ENCODE results near the gene SPAG8. TPM values are rescaled to one million over a fixed set of nuclear protein-coding genes. Genes with fewer than 3 reads are reported as not detected.

SPAG8 gene, protein sequence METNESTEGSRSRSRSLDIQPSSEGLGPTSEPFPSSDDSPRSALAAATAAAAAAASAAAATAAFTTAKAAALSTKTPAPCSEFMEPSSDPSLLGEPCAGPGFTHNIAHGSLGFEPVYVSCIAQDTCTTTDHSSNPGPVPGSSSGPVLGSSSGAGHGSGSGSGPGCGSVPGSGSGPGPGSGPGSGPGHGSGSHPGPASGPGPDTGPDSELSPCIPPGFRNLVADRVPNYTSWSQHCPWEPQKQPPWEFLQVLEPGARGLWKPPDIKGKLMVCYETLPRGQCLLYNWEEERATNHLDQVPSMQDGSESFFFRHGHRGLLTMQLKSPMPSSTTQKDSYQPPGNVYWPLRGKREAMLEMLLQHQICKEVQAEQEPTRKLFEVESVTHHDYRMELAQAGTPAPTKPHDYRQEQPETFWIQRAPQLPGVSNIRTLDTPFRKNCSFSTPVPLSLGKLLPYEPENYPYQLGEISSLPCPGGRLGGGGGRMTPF
- total RNA-seq (2014; rRNA removed; shearing (Covaris generic)) (0.76 and 0.97 TPM in 2 replicates), polyA plus RNA-seq (2016; fragmentation: Nextera tagmentation; extraction: Ambion mirVana) (1.2 and 1.3 TPM in 2 replicates)

DNA sequence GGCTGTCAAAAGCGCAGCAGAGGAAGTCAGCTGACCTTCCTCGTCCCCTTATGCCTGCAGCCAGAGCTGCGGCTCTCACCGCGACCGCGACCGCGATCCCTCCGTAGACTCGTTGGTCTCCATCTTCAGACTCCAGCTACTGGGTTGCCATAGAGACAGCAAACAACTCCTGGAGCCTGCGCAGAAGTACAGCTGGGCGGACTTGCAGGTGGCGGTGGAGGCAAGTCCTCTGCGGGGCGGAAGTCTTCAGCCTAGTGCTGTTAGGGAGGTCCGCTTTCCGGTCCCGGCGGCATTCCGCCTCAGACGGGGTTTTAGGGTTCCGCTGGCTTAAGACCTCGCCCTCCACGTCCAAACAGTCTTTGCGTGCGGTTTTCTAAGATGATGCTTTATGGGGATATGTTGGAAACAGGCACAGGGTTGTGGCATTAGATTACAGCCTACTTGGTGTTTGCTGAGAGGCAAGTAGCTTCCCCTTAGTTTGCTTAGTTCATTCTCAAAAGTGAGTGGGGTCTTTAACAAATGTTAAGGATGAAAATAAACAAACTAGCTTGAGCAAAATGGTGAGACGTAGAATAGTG, at the start of gene SPAG8:
SPAG8 (minus strand) TSS at position 238 of the 578 bp plus-strand sequence; CDS start at position 123, 115 bp downstream.
- Histone ChIP-seq H3K9ac (peak within 1 kb of the TSS; percentile 72), H3K9me2 (ENCODE audit: insufficient read depth) (no peaks in the 10 kb centered on the region), H4K20me1 (ENCODE audit: insufficient read depth) (no peaks in the 10 kb centered on the region), H3K4me1 (ENCODE audit: insufficient read depth) (peaks cover 7% of the 10 kb centered on the region), H3K27me3 (replicated peaks; ENCODE audit: insufficient read depth) (no peaks in the 10 kb centered on the region), H3K4me3 (peak within 1 kb of the TSS; percentile 78), H3K36me3 (ENCODE audit: low read depth) (no peaks in the 10 kb centered on the region), H3K4me2 (ENCODE audit: unreplicated experiment) (peak within 1 kb of the TSS; percentile 81), H2AFZ (peak within 1 kb of the TSS; percentile 93), H3K79me2 (ENCODE audit: insufficient read depth) (no peaks in the 10 kb centered on the region), H3K27ac (peak within 1 kb of the TSS; percentile 57), H3K9me3 (ENCODE audit: low read depth) (no peaks in the 10 kb centered on the region), H3F3A (ENCODE audit: insufficient read depth) (peaks cover 14% of the 10 kb centered on the region; the same call in 1 of the 2 replicates)
- no peak for TF ChIP-seq EZH2 (IDR thresholded peaks at IDR 0.05; ENCODE audit: insufficient read depth, poor library complexity, severe bottlenecking)
- no peak for TF ChIP-seq EZH2phosphoT487 (IDR thresholded peaks at IDR 0.05; ENCODE audit: insufficient read depth, low read depth)
- peak; percentile 98 for DNase-seq
- in situ Hi-C loops (cut with MboI) = no loop called here
- 3 to 5% methylated on average over 28 of the region's 28 CpGs for WGBS, 2 experiments (ENCODE audit: low coverage in 1 of 2, low lambda C conversion rate in 2 of 2, missing lambda C conversion rate in 2 of 2)

DNA sequence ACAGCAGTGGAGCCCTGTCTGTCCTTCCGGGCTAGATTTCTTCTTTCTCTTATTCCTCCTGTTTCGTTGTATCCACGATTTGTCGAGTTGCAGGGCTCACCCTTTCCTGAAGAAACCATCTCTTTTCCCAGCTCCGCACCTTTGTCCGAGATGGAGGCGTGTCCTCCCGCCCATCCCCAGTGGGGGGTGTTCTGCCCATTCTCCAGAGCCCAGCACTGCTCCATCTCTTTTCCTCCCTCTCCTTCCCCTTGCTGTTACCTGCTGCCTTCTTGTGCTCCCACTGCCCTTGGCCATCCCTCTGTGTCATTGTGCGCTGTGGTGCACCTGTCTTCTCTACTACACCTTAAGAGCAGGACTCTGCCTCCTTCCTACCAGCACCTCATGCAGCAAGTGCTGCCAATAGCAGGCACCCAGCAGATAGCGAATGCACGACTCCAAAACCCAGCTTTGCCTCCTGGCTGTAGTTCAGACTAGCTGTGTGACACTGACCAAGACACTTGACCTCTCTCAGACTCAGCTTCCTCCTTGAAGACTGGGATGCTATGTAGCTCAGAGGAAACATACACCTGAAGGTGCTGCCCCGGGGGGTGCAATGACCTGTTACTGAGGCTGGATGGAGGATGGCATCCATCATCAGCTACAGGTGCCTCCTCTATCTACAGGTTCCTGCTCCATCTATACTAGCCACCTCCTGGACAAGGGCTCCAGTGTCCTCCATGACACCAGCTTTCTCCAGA, 49.3 kb upstream of the SPAG8 start:
- Histone ChIP-seq H3K9me3 (ENCODE audit: low read depth) (no peaks in the 10 kb centered on the region), H2AFZ (no peak overlapping the region), H3F3A (ENCODE audit: insufficient read depth) (no peaks in the 10 kb centered on the region), H3K27ac (no peak overlapping the region), H3K4me1 (ENCODE audit: insufficient read depth) (no peaks in the 10 kb centered on the region), H3K36me3 (ENCODE audit: low read depth) (no peaks in the 10 kb centered on the region), H3K9ac (no peak overlapping the region), H3K4me2 (ENCODE audit: unreplicated experiment) (no peak overlapping the region), H3K79me2 (ENCODE audit: insufficient read depth) (no peaks in the 10 kb centered on the region), H4K20me1 (ENCODE audit: insufficient read depth) (no peaks in the 10 kb centered on the region), H3K9me2 (ENCODE audit: insufficient read depth) (no peaks in the 10 kb centered on the region), H3K4me3 (no peak overlapping the region), H3K27me3 (replicated peaks; ENCODE audit: insufficient read depth) (peaks cover 15% of the 10 kb centered on the region)
- 49 to 51% methylated on average over 12 of the region's 12 CpGs for WGBS, 2 experiments (ENCODE audit: low coverage in 1 of 2, low lambda C conversion rate in 2 of 2, missing lambda C conversion rate in 2 of 2)
- in situ Hi-C loops (cut with MboI) = no loop called here
- DNase-seq = no peak
- TF ChIP-seq EZH2 (IDR thresholded peaks at IDR 0.05; ENCODE audit: insufficient read depth, poor library complexity, severe bottlenecking) = no peak
- TF ChIP-seq EZH2phosphoT487 (IDR thresholded peaks at IDR 0.05; ENCODE audit: insufficient read depth, low read depth) = no peak

DNA sequence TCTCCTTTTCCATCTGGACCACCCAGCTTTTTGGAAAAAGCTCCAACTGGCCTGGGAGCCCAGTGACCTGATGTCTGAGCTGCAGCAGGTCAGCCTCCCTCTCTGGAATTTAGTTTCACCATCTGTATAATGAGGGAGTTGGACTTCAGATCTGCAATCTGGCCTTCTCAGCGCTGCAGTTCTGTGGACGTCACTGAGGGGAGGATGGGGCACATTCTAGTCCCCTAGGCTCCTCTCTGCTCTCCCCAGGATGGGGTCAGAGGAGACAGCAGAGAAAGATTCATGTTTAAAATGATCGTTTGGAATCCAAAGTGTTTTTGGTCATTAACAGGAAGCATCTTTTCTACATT, 47.9 kb upstream of the SPAG8 start:
- H4K20me1 ChIP-seq (ENCODE audit: insufficient read depth) = no peaks in the 10 kb centered on the region
- no peaks in the 10 kb centered on the region for H3K79me2 ChIP-seq (ENCODE audit: insufficient read depth)
- H3K9me2 ChIP-seq (ENCODE audit: insufficient read depth) = no peaks in the 10 kb centered on the region
- H3F3A ChIP-seq (ENCODE audit: insufficient read depth) = no peaks in the 10 kb centered on the region
- WGBS, 2 experiments (ENCODE audit: low coverage in 1 of 2, low lambda C conversion rate in 2 of 2, missing lambda C conversion rate in 2 of 2) = 3 to 4% methylated on average over 3 of the region's 3 CpGs
- in situ Hi-C loops (cut with MboI) = no loop called here
- no peak for TF ChIP-seq EZH2phosphoT487 (IDR thresholded peaks at IDR 0.05; ENCODE audit: insufficient read depth, low read depth)
- no peak for TF ChIP-seq EZH2 (IDR thresholded peaks at IDR 0.05; ENCODE audit: insufficient read depth, poor library complexity, severe bottlenecking)
- H3K9ac ChIP-seq = no peak overlapping the region
- no peak overlapping the region for H2AFZ ChIP-seq
- DNase-seq = no peak
- no peak overlapping the region for H3K4me3 ChIP-seq
- H3K27me3 ChIP-seq (replicated peaks; ENCODE audit: insufficient read depth) = peaks cover 15% of the 10 kb centered on the region
- no peaks in the 10 kb centered on the region for H3K9me3 ChIP-seq (ENCODE audit: low read depth)
- no peak overlapping the region for H3K27ac ChIP-seq
- no peaks in the 10 kb centered on the region for H3K4me1 ChIP-seq (ENCODE audit: insufficient read depth)
- no peak overlapping the region for H3K4me2 ChIP-seq (ENCODE audit: unreplicated experiment)
- H3K36me3 ChIP-seq (ENCODE audit: low read depth) = no peaks in the 10 kb centered on the region

DNA sequence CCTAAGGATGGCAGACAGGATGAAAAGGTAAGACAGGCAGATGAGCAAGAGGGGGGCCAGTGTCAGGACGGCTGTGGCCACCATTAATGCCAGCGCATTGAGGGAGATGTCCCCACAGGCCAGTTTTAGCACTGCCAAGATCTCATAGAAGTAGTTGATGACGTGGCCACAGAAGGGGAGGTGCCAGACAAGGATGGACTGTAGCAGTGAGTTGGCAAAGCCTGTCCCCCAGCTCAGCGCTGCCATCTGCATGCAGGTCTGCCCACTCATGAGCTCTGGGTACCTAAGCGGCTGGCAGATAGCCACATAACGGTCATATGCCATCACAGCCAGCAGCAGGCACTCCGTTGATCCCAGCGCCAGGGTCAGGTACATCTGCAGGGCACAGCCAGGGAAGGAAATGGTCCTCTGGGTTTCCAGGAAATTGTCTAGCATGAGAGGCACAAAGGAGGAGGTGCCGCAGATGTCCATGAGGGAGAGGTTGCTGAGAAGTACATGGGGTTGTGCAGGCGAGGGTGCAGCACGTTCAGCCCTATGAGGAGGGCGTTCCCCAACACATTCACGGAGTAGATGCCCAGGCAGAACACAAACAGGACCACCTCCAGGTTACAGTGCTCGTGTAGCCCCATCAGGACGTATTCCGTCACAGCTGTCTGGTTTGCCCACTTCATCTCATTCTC, 47.4 kb upstream of the SPAG8 start:
- no peak for TF ChIP-seq EZH2phosphoT487 (IDR thresholded peaks at IDR 0.05; ENCODE audit: insufficient read depth, low read depth)
- no peak for TF ChIP-seq EZH2 (IDR thresholded peaks at IDR 0.05; ENCODE audit: insufficient read depth, poor library complexity, severe bottlenecking)
- no peaks in the 10 kb centered on the region for H3K36me3 ChIP-seq (ENCODE audit: low read depth)
- in situ Hi-C loops (cut with MboI) = no loop called here
- no peaks in the 10 kb centered on the region for H3K79me2 ChIP-seq (ENCODE audit: insufficient read depth)
- H3K27me3 ChIP-seq (replicated peaks; ENCODE audit: insufficient read depth) = peaks cover 15% of the 10 kb centered on the region
- no peak overlapping the region for H3K4me2 ChIP-seq (ENCODE audit: unreplicated experiment)
- H3K9me3 ChIP-seq (ENCODE audit: low read depth) = no peaks in the 10 kb centered on the region
- no peaks in the 10 kb centered on the region for H3K9me2 ChIP-seq (ENCODE audit: insufficient read depth)
- 31 to 36% methylated on average over 16 of the region's 16 CpGs for WGBS, 2 experiments (ENCODE audit: low coverage in 1 of 2, low lambda C conversion rate in 2 of 2, missing lambda C conversion rate in 2 of 2)
- H3F3A ChIP-seq (ENCODE audit: insufficient read depth) = no peaks in the 10 kb centered on the region
- peak; percentile 67 for DNase-seq
- no peak overlapping the region for H3K27ac ChIP-seq
- no peaks in the 10 kb centered on the region for H3K4me1 ChIP-seq (ENCODE audit: insufficient read depth)
- no peak overlapping the region for H3K4me3 ChIP-seq
- H2AFZ ChIP-seq = no peak overlapping the region
- no peak overlapping the region for H3K9ac ChIP-seq
- no peaks in the 10 kb centered on the region for H4K20me1 ChIP-seq (ENCODE audit: insufficient read depth)
